Stimulated activated CD4-positive, alpha-beta T cell treated with anti-CD3 and anti-CD28 coated beads, Interleukin-12 subunit alpha, Interleukin-12 subunit beta, amount 100 ng/mL, for 4 hours (primary cell): ENCODE measurements around the gene ANGPTL2.

Experiments used
- DNase-seq: peaks from one replicate; pipeline ENCODE4 v3.0.0-alpha.2; 2020

Gene ANGPTL2

DNA sequence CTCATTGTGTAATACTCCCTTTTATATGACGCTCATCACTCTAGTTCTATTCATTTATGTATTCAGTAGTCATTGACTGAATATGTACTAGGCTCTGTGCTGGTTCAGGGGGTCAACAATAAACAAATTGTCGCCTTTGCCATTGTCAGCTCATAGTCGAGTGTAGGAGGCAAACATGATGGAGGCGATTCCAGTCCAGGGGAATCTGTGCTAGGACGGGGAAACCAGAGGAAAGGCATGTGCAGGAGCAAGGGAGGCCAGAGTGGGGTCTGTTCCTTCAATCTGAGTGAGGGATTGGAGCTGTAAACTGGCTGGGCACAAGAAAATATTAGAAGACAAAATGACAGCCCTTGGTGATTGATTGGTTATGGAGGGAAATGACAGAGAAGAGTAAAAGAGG lies 83.9 kb downstream of the ANGPTL2 start:
- no peak for DNase-seq
